HG03108 (cell line): Measurements from ENCODE around the gene SMAD1.

Source experiments
- ATAC-seq: cut with Tn5 transposase; IDR thresholded peaks from one replicate; pipeline ENCODE4 v1.9.1; 2021; ENCODE audit warnings: moderate library complexity; ENCODE audit not compliant: unreplicated experiment

SMAD1 gene

GRCh38 chr4:145481164-145481941, at the start of gene SMAD1:
SMAD1 (plus strand) TSS chr4:145481853; CDS start chr4:145514614, 32,761 bp downstream.
- peak; percentile 38 for ATAC-seq

GRCh38 chr4:145433684-145434083, 48.0 kb upstream of the SMAD1 start:
- ATAC-seq, result no peak

- ATAC-seq, result no peak
Observed at GRCh38 chr4:145435646-145436045, 46.0 kb upstream of the SMAD1 start.

GRCh38 chr4:145436114-145436513, 45.5 kb upstream of the SMAD1 start:
- ATAC-seq, result no peak

- ATAC-seq, result no peak
Observed at GRCh38 chr4:145436796-145437195, 44.9 kb upstream of the SMAD1 start.

GRCh38 chr4:145437466-145437865, 44.2 kb upstream of the SMAD1 start:
- no peak for ATAC-seq

- no peak for ATAC-seq
Observed at GRCh38 chr4:145438298-145438697, 43.4 kb upstream of the SMAD1 start.

GRCh38 chr4:145440292-145441007, 41.2 kb upstream of the SMAD1 start:
- ATAC-seq, result no peak

- ATAC-seq, result peak; percentile 94
Observed at GRCh38 chr4:145446184-145446583, 35.5 kb upstream of the SMAD1 start.

GRCh38 chr4:145451895-145452294, 29.8 kb upstream of the SMAD1 start:
- ATAC-seq, result no peak

- ATAC-seq, result no peak
Observed at GRCh38 chr4:145452447-145453162, 29.0 kb upstream of the SMAD1 start.

GRCh38 chr4:145453163-145453520, 28.5 kb upstream of the SMAD1 start:
- ATAC-seq, result no peak

- no peak for ATAC-seq
Observed at GRCh38 chr4:145473203-145473602, 8.4 kb upstream of the SMAD1 start.

- no peak for ATAC-seq
Observed at GRCh38 chr4:145480257-145480656, 1.4 kb upstream of the SMAD1 start.

- no peak for ATAC-seq
Observed at GRCh38 chr4:145481942-145482208, 222 bp downstream of the SMAD1 start.

GRCh38 chr4:145482209-145483037, 770 bp downstream of the SMAD1 start:
- peak; percentile 25 for ATAC-seq

GRCh38 chr4:145483514-145483913, 1.9 kb downstream of the SMAD1 start:
- ATAC-seq, result no peak

GRCh38 chr4:145484225-145484846, 2.7 kb downstream of the SMAD1 start:
- ATAC-seq, result no peak

GRCh38 chr4:145485120-145485519, 3.5 kb downstream of the SMAD1 start:
- no peak for ATAC-seq

GRCh38 chr4:145486603-145487002, 5.0 kb downstream of the SMAD1 start:
- ATAC-seq, result no peak

- ATAC-seq, result peak; percentile 96
Observed at GRCh38 chr4:145487631-145488030, 6.0 kb downstream of the SMAD1 start.
